GM21423 (cell line): ENCODE measurements around the gene ESYT1.

Source experiments
- ATAC-seq: cut with Tn5 transposase; IDR thresholded peaks from one replicate; pipeline ENCODE4 v1.9.1; 2021; ENCODE audit warnings: mild to moderate bottlenecking, moderate library complexity; ENCODE audit not compliant: unreplicated experiment

The ESYT1 gene

DNA sequence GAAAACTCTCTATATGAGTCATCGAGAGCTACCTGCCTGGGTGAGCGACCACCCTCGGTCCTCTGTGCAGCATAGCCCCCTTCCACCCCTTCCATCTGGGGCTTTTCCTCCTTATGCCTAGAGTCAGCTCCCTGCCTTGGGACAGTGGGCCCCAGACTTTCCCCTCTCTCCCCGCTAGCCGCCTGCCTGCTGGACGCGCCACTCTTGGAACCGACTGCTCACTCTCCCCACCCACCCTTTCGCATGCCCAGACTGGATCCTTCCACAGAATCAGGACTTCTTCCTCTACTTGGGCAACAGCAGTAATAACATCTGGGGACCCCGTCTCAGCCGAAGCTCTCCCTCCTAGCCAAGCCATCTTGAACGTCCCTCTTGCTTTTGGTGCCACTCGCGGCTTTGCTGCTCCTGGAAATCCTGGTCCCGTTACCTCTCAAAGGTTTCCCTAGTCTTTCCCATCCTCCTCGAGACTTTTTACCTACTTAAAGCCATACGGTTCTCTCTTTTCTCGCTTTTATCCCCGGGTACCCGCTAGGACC, 671 bp downstream of the ESYT1 start:
- no peak for ATAC-seq

DNA sequence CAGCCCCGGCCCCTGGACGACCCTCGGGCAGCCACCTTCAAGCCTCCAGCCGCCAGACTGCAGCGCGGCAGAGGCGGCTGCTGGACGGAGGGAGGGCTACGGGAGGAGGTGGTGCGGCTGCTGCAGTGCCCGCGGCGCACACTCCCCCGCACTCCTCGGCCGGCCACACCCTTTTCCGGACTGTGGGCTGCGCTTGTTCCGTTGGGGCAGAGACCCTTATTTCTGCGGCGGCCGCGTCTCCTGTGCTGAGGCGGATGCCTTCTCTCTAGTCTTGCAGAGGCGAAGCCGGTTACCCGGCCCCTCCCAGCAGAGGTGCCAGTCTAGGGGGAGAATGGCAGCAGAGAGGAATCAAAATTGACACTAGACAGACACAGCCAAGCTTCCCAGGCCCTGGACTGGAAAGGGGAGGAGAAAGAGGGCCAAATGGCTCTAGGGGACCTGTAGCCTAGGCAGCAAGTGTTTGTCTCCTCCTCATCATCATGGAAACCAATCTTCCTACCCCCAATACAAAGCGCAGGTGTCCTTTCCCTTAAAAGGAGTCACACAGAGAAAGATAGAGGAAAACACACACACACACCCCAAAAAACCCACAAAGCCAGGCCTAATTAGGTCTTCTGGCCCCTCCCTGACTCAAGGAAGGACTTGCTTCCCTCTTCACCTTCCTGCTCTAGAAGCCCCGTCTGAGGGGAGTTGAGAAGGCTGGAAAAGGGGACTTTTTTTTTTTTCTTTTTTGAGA, 1.3 kb downstream of the ESYT1 start:
- no peak for ATAC-seq

DNA sequence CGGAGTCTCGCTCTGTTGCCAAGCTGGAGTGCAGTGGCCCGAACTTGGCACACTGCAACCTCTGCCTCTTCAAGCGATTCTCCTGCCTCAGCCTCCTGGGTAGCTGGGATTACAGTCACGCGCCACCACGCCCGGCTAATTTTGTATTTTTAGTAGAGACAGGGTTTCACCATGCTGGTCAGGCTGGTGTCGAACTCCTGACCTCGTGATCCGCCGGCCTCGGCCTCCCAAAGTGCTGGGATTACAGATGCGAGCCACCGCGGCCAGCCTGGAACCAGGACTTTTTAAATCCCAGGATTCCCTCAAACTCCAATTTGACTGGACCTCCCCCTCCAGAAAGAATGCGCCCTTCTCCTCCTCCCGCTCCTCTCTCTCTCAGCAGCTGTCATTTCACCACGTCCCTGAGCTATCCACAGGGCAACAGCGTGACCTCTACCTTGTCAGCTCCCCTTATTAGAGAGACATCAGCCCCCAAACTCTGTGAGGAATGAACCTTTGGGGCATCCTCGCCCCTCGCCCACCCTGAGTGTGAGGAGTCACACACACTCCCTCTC, 2.0 kb downstream of the ESYT1 start:
- ATAC-seq, result no peak

DNA sequence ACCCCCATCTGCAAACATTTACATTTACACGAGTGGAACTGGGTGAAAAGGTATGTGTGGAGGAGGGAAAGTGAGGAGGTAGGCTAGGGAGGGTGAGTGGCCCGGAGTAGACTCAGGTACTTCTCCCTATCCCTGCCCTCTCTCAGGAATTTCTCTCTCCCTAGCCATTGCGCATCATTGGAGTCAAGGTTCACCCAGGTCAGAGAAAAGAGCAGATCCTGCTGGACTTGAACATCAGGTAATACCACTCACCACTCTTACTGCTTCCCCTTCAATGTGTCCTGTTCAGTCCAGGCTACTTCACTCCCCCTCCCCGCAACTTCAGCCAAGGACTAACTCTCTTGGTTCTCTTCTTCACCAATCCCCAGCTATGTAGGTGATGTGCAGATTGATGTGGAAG, 2.8 kb downstream of the ESYT1 start:
- no peak for ATAC-seq

DNA sequence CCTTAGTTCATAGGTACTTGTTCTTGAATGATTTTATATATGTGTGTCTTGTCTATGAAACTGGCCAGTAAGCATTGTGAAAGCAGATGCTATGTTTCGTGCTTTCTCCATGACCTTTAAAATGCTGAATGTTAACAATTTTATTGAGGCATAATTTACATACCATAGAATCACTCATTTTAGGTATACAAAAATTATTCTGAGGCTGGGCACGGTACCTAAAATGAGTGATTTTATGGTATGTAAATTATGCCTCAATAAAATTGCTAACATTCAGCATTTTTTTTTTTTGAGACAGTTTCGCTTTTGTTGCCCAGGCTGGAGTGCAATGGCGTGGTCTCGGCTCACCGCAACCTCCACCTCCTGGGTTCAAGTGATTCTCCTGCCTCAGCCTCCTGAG, 6.8 kb downstream of the ESYT1 start:
- no peak for ATAC-seq

DNA sequence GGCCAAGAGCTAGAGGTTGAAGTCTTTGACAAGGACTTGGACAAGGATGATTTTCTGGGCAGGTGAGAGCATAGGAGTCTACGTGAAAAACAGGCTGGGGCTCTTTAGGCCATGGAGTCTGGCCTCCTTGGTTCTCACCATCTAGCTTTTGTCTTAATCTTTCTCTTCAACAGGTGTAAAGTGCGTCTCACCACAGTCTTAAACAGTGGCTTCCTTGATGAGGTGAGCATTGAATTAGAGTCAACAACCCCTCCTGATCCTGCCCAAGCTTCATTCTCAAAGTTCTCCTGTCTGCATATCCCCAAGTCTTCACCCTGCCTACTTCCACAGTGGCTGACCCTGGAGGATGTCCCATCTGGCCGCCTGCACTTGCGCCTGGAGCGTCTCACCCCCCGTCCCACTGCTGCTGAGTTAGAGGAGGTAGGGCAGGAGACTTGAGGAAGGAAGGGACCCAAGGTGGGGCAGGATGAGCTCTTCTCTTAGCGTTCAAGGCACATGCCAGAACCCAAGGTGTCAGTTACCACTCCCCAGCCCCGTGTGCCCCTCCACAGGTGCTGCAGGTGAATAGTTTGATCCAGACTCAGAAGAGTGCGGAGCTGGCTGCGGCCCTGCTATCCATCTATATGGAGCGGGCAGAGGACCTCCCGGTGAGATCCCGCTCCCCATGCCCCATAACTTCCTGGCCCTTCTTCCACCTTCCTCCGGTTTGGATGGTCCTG, 9.9 kb downstream of the ESYT1 start:
- no peak for ATAC-seq

DNA sequence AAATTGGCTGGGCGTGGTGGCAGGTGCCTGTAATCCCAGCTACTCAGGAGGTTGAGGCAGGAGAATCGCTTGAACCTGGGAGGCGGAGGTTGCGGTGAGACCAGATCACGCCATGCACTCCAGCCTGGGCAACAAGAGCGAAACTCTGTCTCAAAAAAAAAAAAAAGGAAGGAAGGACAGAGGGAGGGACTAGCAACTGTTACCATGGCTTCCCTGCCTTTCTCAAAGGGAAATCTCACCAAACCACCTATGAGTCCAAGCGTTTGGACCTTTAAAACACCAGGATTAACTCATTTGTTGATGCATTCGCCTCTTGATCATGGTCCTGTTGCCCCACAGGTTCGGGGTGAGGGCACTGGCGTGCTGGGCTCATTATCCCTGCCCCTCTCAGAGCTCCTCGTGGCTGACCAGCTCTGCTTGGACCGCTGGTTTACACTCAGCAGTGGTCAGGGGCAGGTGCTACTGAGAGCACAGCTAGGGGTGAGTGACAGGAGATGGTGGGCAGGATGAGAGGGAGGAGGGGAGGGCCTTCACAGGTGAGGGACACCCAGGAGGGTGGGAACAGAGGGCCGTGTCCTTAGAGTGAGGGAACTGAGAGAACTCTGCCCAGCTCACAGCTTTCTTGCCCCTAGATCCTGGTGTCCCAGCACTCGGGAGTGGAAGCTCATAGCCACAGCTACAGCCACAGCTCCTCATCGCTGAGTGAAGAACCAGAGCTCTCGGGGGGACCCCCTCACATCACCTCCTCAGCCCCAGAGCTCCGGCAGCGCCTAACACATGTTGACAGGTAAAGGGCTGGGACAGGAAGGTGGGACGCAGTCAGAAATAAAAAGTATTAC, 14.1 kb downstream of the ESYT1 start:
- no peak for ATAC-seq

DNA sequence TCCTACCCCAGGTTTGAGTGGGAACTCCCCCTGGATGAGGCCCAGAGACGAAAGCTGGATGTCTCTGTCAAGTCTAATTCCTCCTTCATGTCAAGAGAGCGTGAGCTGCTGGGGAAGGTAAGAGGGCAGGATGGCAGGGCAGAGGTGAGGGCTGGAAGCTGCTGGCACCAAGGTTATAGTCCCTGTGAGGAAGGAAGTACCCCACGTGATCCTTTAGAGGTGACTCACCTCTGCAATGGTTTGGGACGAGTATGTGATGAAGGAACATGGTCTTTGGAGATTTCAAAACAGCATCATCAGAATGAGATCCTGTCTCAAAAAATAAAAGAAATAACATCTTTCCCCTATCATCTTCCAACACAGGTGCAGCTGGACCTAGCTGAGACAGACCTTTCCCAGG, 15.2 kb downstream of the ESYT1 start:
- no peak for ATAC-seq

DNA sequence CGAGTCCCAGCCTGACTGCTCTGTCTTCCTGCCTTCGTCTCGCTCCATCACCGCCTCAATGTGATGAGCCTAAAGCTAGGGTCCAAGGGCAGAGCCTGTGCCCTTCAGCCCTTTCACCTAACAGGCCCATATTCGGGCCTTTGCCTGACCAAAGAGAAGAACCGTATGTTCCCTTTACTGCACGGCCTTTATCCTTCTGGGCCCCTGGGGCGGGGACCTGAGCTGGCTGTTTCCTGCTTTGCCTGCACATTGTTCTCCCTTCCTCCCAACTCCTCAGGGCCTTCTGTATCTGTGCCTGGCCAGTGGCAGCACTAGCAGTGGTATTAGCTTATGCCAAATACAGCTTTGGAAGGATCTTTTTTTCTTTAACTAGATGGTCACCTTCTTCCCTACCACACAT, 15.8 kb downstream of the ESYT1 start:
- no peak for ATAC-seq

DNA sequence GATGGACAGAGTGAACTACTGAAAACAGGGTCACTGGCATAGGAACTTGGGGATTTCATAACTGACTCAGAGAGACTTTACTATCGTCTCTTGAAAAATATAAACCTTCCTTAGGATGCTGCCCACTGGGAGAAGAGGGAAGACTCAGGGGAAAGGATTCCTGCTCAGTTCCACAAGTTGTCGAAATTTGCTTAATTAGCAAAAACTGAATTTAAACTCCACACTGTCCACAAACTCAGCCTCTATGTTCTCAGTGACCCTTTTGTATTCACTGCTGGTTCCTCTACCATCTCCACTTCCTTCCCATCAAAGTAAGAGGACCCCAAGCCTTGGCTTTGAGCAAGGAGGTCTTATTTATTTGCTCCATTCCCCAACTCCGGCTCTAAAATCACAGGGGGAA, 17.1 kb downstream of the ESYT1 start:
- no peak for ATAC-seq

DNA sequence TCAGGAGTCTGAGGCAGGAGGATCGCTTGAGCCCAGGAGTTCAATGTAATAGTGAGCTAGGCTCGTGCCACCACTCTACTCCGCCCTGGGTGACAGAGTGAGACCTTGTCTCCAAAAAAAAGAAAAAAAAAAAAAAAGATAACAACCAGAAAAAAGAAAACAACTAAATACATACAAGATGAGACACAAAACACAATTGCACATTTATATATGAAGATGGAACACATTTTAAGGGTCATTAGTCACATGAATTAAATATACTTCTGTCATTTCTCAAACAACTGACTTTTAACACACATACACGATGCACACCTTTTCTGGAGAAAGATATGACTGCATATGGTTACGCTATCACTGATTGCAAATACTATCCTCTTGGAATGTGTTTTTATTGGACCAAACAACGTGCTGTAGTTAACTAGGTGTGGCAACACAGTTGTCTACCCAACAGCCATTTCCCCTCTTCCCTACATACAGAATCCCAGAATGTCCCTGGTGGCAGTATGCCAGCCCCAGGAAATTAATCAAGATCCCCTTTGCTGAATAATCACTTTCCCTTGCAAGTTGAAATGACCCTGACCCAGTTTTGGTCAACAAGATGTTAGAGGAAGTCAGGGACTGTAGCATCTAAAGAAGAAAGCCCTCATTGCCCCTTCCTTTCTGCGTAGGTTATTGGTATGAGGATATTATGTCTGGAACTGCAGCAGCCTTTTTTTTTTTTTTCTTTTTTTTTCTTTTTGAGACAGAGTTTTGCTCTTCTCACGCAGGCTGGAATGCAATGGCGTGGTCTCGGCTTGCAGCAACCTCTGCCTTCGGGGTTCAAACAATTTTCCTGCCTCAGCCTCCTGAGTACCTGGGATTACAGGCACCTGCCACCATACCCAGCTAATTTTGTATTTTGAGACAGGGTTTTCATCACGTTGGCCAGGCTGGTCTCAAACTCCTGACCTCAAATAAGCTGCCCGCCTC, 18.7 kb downstream of the ESYT1 start:
- no peak for ATAC-seq

DNA sequence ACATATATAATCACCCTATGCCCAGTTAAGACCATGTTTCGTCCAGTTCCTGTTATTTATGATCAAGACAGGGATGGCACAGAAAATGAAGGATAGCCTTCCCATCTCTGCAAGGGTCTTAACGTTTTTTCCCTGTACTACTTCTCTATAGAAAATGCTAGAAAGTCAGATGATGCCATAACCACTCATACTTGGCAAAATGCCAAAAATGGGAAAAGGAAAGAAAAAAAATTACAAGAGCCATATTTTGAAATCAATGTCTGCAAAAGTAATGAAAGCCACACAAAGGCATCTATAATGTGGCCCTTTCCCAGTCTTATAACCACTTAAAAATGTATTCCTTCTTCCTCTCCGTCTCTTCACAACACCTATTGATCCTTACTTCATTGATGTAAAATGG, 22.5 kb downstream of the ESYT1 start:
- no peak for ATAC-seq

DNA sequence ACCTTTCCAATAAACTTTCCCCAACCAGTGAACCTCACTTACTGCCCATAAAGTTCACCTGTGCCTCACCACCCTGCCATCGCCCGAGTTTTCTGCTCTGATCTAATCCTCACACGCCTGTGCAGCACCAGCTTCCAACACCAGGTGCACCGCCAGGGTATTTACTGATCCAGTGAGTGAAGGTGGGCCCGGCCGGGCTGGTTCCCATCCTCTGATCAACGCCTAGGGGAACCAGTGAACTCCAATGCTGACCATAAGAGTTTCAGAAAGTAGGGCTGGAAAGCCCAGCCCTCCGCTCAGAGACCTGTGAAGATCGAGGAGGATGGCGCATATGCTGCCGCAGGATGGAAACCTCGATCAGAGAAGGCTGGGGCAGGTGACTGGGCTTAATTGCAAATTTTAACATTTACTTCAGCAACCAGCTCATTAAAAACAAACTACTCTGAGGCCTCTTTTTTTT, 23.6 kb downstream of the ESYT1 start:
- peak; percentile 41 for ATAC-seq

DNA sequence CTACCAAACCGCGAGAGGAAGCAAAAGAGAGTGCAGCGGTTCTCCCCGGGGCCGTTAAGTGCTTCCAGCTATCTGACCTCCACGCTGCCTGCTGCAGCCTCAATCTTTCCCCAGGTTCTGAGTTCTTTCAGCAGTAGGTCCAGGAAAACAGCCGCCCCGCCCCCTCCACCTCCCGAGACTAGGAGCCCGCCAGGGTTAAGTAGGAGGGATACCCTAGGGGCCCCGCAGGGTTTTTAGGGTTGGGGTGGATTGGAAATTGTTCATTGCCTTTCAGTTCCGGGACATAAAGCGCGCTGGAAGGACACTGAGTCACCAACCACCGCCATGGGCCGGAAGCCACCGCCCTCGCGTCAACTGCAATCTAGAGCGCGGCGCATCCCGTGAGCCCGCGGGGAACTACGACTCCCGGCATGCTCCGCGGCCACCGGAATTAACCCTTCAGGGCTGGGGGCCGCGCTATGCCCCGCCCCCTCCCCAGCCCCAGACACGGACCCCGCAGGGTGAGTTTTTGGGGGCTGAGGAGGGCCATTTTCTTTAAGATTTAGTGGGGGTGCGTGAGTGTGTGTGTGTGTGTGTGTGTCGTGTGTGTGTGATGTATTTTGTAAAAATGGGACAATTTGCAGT, 24.2 kb downstream of the ESYT1 start, which contains the start of gene MYL6B:
MYL6B (plus strand) TSS at position 456 of the 624 bp plus-strand sequence. CDS start 1,332 bp downstream, outside the sequence.
- ATAC-seq, result peak; percentile 90

DNA sequence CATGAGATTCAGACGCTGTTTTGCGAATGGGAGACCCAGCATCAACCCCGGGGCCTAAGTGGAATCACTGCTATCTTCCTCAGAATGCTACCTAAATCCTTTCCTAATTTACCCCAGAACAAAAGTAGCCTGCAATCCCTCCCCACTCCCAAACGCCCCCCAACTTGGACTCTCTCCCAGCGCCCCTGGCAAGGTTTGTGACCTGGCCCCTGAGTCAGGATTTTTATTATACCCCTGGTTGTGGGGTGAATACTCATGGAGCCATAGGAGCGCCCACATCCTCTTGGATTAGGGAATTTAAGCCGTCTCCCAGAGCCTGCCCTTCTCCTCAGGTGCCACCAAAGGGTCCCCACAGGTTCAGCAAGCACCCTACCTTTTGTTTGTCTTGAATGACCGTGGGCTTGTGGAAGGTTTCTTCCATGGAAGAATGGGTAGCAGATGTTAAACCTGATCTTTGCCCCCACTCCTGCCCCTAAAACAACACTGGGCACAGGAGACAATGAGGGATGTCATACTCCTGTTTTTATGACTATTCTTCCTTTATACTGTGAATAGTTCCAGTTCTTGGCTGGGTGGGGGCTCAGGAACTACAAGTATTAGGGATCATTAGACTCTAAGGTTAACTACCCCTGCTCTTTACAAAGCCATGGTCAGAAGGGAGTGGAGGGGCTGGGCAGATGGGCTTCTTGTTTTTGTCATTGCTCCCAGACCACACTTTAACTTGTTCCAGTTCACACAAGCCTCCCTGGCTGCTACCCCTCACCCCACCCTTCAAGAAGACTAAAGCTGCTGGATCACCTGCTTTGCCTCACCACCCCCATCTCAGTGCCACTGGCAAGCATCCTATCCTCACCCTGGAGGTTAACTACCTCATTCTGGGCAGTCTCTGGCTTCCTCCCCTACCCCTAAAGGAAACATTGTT, 24.9 kb downstream of the ESYT1 start:
- ATAC-seq, result no peak

DNA sequence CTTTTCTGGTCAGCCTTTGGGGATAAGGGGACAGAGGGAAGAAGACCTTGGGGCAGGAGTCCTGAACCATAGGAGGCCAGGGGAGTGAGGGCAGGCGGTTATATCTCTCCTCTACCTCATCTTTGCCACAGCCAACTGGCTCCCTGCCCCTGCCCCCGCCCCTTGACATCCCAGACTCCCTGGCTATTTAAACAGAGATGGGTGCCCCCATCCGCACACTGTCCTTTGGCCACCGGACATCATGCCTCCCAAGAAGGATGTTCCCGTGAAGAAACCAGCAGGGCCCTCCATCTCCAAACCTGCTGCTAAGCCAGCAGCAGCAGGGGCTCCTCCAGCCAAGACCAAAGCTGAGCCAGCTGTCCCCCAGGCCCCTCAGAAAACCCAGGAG, 25.6 kb downstream of the ESYT1 start:
- ATAC-seq, result no peak

DNA sequence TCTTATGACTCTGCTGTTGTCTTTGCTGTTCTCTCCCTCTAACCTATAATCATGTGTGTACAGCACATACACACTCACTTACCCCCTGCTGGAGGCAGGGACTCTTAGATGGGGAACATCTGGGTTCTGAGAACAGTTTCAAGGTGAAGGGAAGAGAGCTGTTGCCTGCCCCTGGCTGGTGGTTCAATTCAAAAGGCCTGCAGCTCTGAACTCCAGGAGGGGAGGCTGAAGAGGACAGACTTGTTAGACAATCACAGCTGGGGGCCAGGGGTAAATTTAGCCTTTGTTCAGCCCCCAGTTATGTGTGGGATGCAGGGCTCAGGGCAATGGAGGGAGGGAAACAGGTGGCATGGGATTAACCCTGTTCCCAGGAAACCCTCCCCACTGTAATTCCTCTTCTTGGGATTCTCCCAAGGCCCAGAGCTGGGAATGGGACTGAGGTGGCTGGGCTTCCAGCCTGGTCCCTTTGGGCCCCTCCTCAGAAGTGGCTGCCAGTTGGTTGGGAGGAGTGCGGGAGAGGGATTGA, 26.2 kb downstream of the ESYT1 start:
- no peak for ATAC-seq

DNA sequence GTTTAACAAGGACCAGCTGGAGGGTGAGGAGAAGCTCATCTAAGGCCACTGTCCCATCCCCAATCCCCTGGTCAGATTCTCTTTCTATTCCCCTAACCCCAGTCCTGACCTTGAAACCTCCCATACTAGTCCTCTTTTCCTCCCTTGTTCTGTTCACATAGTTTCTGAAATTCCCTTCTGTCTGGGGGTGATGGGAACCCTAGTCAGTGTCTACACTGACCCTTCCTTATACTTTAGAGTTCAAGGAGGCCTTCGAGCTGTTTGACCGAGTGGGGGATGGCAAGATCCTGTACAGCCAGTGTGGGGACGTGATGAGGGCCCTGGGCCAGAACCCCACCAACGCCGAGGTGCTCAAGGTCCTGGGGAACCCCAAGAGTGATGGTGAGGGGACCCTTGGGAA, 26.8 kb downstream of the ESYT1 start:
- no peak for ATAC-seq
